OCI-LY1 (cell line): ENCODE data around the gene UNCX.
"Not testable (repeated sequence)": the region's sequence is repeated elsewhere in the genome, so short reads cannot be mapped to it uniquely, and the experiment has no call there.

Source experiments
- H2AFZ ChIP-seq: fragments of 200-600 bp; sonication (generic), shearing (Covaris generic); 2 replicates; pipeline ENCODE4 v1.6.0; 2014; ENCODE audit warnings: antibody characterized with exemption, mild to moderate bottlenecking, low read length
- H3F3A ChIP-seq: fragments of 200-600 bp; sonication (generic), shearing (Covaris generic); 2 replicates; pipeline ENCODE4 v1.6.0; 2014; ENCODE audit warnings: mild to moderate bottlenecking, antibody characterized with exemption, low read length, moderate library complexity; ENCODE audit not compliant: insufficient read depth
- H3K27ac ChIP-seq: fragments of 200-600 bp; sonication (generic); 2 replicates; pipeline ENCODE4 v1.5.1; 2014; ENCODE audit warnings: low read length, mixed run types, mild to moderate bottlenecking, low read depth; ENCODE audit not compliant: poor library complexity, severe bottlenecking
- H3K27me3 ChIP-seq: fragments of 200-600 bp; sonication (generic); 2 replicates; pipeline ENCODE4 v1.6.0; 2014; ENCODE audit warnings: antibody characterized with exemption, mild to moderate bottlenecking, low read length, moderate library complexity; ENCODE audit not compliant: insufficient read depth
- H3K36me3 ChIP-seq: fragments of 200-600 bp; sonication (generic); 2 replicates; pipeline ENCODE4 v1.6.1; 2014; ENCODE audit warnings: mild to moderate bottlenecking, antibody characterized with exemption, low read length, moderate library complexity, mixed read lengths; ENCODE audit not compliant: insufficient read depth
- H3K4me1 ChIP-seq: fragments of 200-600 bp; sonication (generic); 2 replicates; pipeline ENCODE4 v1.5.1; 2014; ENCODE audit warnings: mild to moderate bottlenecking, low read length, moderate library complexity; ENCODE audit not compliant: insufficient read depth, severe bottlenecking
- H3K4me2 ChIP-seq: fragments of 200-600 bp; sonication (generic), shearing (Covaris generic); 2 replicates; pipeline ENCODE4 v1.6.1; 2014; ENCODE audit warnings: low read length
- H3K4me3 ChIP-seq: fragments of 200-600 bp; sonication (generic); 2 replicates; pipeline ENCODE4 v1.5.1; 2014; ENCODE audit warnings: low read length, low read depth, mild to moderate bottlenecking, mixed read lengths; ENCODE audit not compliant: poor library complexity, severe bottlenecking
- H3K79me2 ChIP-seq: fragments of 200-600 bp; shearing (Covaris generic); 2 replicates; pipeline ENCODE4 v1.6.1; 2016; ENCODE audit warnings: mixed run types, low read length, mixed read lengths; ENCODE audit not compliant: insufficient read depth
- H3K9ac ChIP-seq: fragments of 200-600 bp; sonication (generic), shearing (Covaris generic); 2 replicates; pipeline ENCODE4 v1.6.1; 2014; ENCODE audit warnings: mild to moderate bottlenecking, low read length, mixed read lengths
- H3K9me2 ChIP-seq: fragments of 200-600 bp; sonication (generic), shearing (Covaris generic); 2 replicates; pipeline ENCODE4 v1.6.1; 2014; ENCODE audit warnings: low read depth, mild to moderate bottlenecking, low read length, mixed read lengths
- H3K9me3 ChIP-seq: fragments of 200-600 bp; shearing (Covaris generic); 2 replicates; pipeline ENCODE4 v1.6.1; 2014; ENCODE audit warnings: low read length, mixed read lengths
- H4K20me1 ChIP-seq: fragments of 200-600 bp; sonication (generic), shearing (Covaris generic); 2 replicates; pipeline ENCODE4 v1.6.0; 2016; ENCODE audit warnings: mild to moderate bottlenecking, low read length; ENCODE audit not compliant: insufficient read depth
- CTCF ChIP-seq: fragments of 200-600 bp; sonication (generic), shearing (Covaris generic); IDR thresholded peaks from 2 replicates; pipeline ENCODE4 v1.5.1; 2017; ENCODE audit warnings: mild to moderate bottlenecking, antibody characterized with exemption, low read length, moderate library complexity, mixed read lengths
- EZH2 ChIP-seq: fragments of 200-600 bp; sonication (generic), shearing (Covaris generic); IDR thresholded peaks from 2 replicates; pipeline ENCODE4 v1.8.0; 2017; ENCODE audit warnings: borderline replicate concordance, mixed run types, mild to moderate bottlenecking, antibody characterized with exemption, low read length, moderate library complexity, mixed read lengths

Gene UNCX

GRCh38 chr7:1271046-1271445 lies 38.4 kb downstream of the UNCX start:
- no peaks in the 10 kb centered on the region for H3K9me2 ChIP-seq
- no peaks in the 10 kb centered on the region for H3K79me2 ChIP-seq
- H2AFZ ChIP-seq, result no peak overlapping the region
- no peaks in the 10 kb centered on the region for H3K4me1 ChIP-seq
- H3K4me3 ChIP-seq, result no peak overlapping the region
- no peaks in the 10 kb centered on the region for H3K9me3 ChIP-seq
- H3K4me2 ChIP-seq, result no peak overlapping the region
- H3F3A ChIP-seq, result no peaks in the 10 kb centered on the region
- no peak for TF ChIP-seq EZH2
- no peak for TF ChIP-seq CTCF
- H4K20me1 ChIP-seq, result no peaks in the 10 kb centered on the region
- no peak overlapping the region for H3K9ac ChIP-seq
- H3K36me3 ChIP-seq, result no peaks in the 10 kb centered on the region
- H3K27ac ChIP-seq, result no peak overlapping the region
- H3K27me3 ChIP-seq, result peaks cover 3% of the 10 kb centered on the region; the same call in 1 of the 2 replicates

GRCh38 chr7:1271656-1272055 lies 39.0 kb downstream of the UNCX start:
- peaks cover 3% of the 10 kb centered on the region; the same call in 1 of the 2 replicates for H3K27me3 ChIP-seq
- no peaks in the 10 kb centered on the region for H3K36me3 ChIP-seq
- TF ChIP-seq EZH2, result no peak
- TF ChIP-seq CTCF, result no peak
- no peak overlapping the region for H3K4me2 ChIP-seq
- H3K9me3 ChIP-seq, result no peaks in the 10 kb centered on the region
- H4K20me1 ChIP-seq, result no peaks in the 10 kb centered on the region
- H3F3A ChIP-seq, result no peaks in the 10 kb centered on the region
- H3K9ac ChIP-seq, result no peak overlapping the region
- no peaks in the 10 kb centered on the region for H3K9me2 ChIP-seq
- H3K79me2 ChIP-seq, result no peaks in the 10 kb centered on the region
- no peak overlapping the region for H3K27ac ChIP-seq
- no peak overlapping the region for H3K4me3 ChIP-seq
- H3K4me1 ChIP-seq, result no peaks in the 10 kb centered on the region
- no peak overlapping the region for H2AFZ ChIP-seq

- not testable (repeated sequence) for H3K79me2 ChIP-seq, H3K27me3 ChIP-seq, H3K4me2 ChIP-seq, H3K9me3 ChIP-seq, H3K27ac ChIP-seq, H3K9ac ChIP-seq, H3K9me2 ChIP-seq, H4K20me1 ChIP-seq, H2AFZ ChIP-seq, H3K36me3 ChIP-seq, H3K4me1 ChIP-seq, H3F3A ChIP-seq, H3K4me3 ChIP-seq
Measured at GRCh38 chr7:1272136-1272535, 39.5 kb downstream of the UNCX start.

- no peaks in the 10 kb centered on the region for H3K9me3 ChIP-seq
Measured at GRCh38 chr7:1274121-1274875, 41.6 kb downstream of the UNCX start.

More at GRCh38 chr7:1274121-1274875, 41.6 kb downstream of the UNCX start:
- no peak overlapping the region for H3K9ac ChIP-seq
- TF ChIP-seq EZH2, result no peak
- no peak for TF ChIP-seq CTCF
- no peaks in the 10 kb centered on the region for H3K36me3 ChIP-seq
- no peaks in the 10 kb centered on the region for H3K79me2 ChIP-seq
- no peak overlapping the region for H3K4me3 ChIP-seq
- no peaks in the 10 kb centered on the region for H3K4me1 ChIP-seq
- H3F3A ChIP-seq, result no peaks in the 10 kb centered on the region
- H3K9me2 ChIP-seq, result no peaks in the 10 kb centered on the region
- no peak overlapping the region for H3K4me2 ChIP-seq
- H2AFZ ChIP-seq, result no peak overlapping the region
- peaks cover 3% of the 10 kb centered on the region; the same call in 1 of the 2 replicates for H3K27me3 ChIP-seq
- H4K20me1 ChIP-seq, result no peaks in the 10 kb centered on the region
- H3K27ac ChIP-seq, result no peak overlapping the region
